ENCODE measurements around the gene RILPL1.

- no peak for TF ChIP-seq CTCF (IDR thresholded peaks at IDR 0.05)
- TF ChIP-seq POLR2A (IDR thresholded peaks at IDR 0.05), result no peak
Measured at GRCh38 chr12:123441523-123442164, 91.9 kb downstream of the RILPL1 start.

Measured in gastroesophageal sphincter (tissue), 3 donors.